Chondrocyte (in vitro differentiated cells): ENCODE results near the gene CASP8AP2. TPM values are rescaled to one million over a fixed set of nuclear protein-coding genes. Genes with fewer than 3 reads are reported as not detected.

Experiments
- DNase-seq: peaks from one replicate; pipeline ENCODE4 v3.0.0; 2021; ENCODE audit warnings: mixed read lengths, low spot score
- H3K27ac Mint-ChIP-seq: one replicate; pipeline ENCODE4 v1.8.0; 2021; ENCODE audit warnings: mild to moderate bottlenecking, moderate library complexity, mixed read lengths; ENCODE audit not compliant: unreplicated experiment
- H3K27me3 Mint-ChIP-seq: 2 replicates; pipeline ENCODE4 v1.8.0; 2021; ENCODE audit warnings: low read depth, mixed read lengths
- H3K36me3 Mint-ChIP-seq: 2 replicates; pipeline ENCODE4 v1.8.0; 2021; ENCODE audit warnings: low read depth, mixed read lengths
- H3K4me1 Mint-ChIP-seq: 2 replicates; pipeline ENCODE4 v1.8.0; 2021; ENCODE audit warnings: low read depth, mild to moderate bottlenecking, mixed read lengths
- H3K4me3 Mint-ChIP-seq: one replicate; pipeline ENCODE4 v1.8.0; 2021; ENCODE audit warnings: mild to moderate bottlenecking, moderate library complexity, mixed read lengths; ENCODE audit not compliant: unreplicated experiment
- H3K9me3 Mint-ChIP-seq: 2 replicates; pipeline ENCODE4 v1.8.0; 2021; ENCODE audit warnings: low read depth, mixed read lengths
- CTCF ChIP-seq: fragments of 200-600 bp; sonication (generic); IDR thresholded peaks from 2 replicates; pipeline ENCODE4 v1.5.0; 2021; ENCODE audit warnings: antibody characterized with exemption, mild to moderate bottlenecking, moderate library complexity
- total RNA-seq: library from RNA; stranded (reverse); gene quantifications from 3 replicates; pipeline ENCODE4 v1.2.1, GENCODE V29; 2021

The CASP8AP2 gene
- total RNA-seq, 1 donor from 2014 or later, result 14.3 TPM

GRCh38 chr6:89917801-89918366 is 88.2 kb downstream of the CASP8AP2 start:
- no peaks in the 10 kb centered on the region for H3K4me1 Mint-ChIP-seq
- no peak for DNase-seq
- H3K36me3 Mint-ChIP-seq, result peaks cover 1% of the 10 kb centered on the region
- H3K27me3 Mint-ChIP-seq, result no peaks in the 10 kb centered on the region
- no peak for TF ChIP-seq CTCF
- H3K27ac Mint-ChIP-seq, result no peak overlapping the region
- H3K4me3 Mint-ChIP-seq, result no peak overlapping the region
- peaks cover 16% of the 10 kb centered on the region for H3K9me3 Mint-ChIP-seq

Other genes starting within 250 kb of the CASP8AP2 start
- 27.5 to 33.1 TPM (median 29.5 TPM) in 3 replicates for gene LYRM2, start 191.1 kb upstream of the CASP8AP2 start, total RNA-seq
- gene MDN1, start 10.1 kb upstream of the CASP8AP2 start, total RNA-seq, result 32.2 to 35.8 TPM (median 32.9 TPM) in 3 replicates
- not detected in 3 replicates for gene GJA10, start 64.6 kb downstream of the CASP8AP2 start, total RNA-seq